Fibroblast of the aortic adventitia (primary cell): ENCODE measurements around the gene PRPF8. TPM values are rescaled to one million over a fixed set of nuclear protein-coding genes. Genes with fewer than 3 reads are reported as not detected.

Experiments
- DNase-seq: peaks from one replicate; pipeline ENCODE4 v3.0.0-alpha.2; 2010; ENCODE audit warnings: low read depth
- H3K4me3 ChIP-seq: 2 replicates; pipeline ENCODE4 v1.5.1; 2011; ENCODE audit warnings: low read depth, mild to moderate bottlenecking, control low read depth, low read length, moderate library complexity
- total RNA-seq: library from RNA; depleted of rRNA; stranded (reverse); fragments of >200 nt; gene quantifications from 2 replicates; pipeline ENCODE4 v1.2.3, GENCODE V29; 2012; ENCODE audit warnings: low replicate concordance
- TF ChIP-seq, protein P1 (sequence below): IDR thresholded peaks from 2 replicates; pipeline ENCODE4 v1.5.1; 2011; ENCODE audit warnings: mild to moderate bottlenecking, low read length, control low read depth, inconsistent platforms; ENCODE audit not compliant: insufficient read depth

The PRPF8 gene
- total RNA-seq, 1 donor: 138 TPM

- DNase-seq: no peak
- no peak overlapping the region for H3K4me3 ChIP-seq
Measured at GRCh38 chr17:1634841-1635650, 49.6 kb downstream of the PRPF8 start.

GRCh38 chr17:1630662-1631061 is 54.0 kb downstream of the PRPF8 start:
- H3K4me3 ChIP-seq: no peak overlapping the region
- DNase-seq: no peak
- TF ChIP-seq, protein P1, sequence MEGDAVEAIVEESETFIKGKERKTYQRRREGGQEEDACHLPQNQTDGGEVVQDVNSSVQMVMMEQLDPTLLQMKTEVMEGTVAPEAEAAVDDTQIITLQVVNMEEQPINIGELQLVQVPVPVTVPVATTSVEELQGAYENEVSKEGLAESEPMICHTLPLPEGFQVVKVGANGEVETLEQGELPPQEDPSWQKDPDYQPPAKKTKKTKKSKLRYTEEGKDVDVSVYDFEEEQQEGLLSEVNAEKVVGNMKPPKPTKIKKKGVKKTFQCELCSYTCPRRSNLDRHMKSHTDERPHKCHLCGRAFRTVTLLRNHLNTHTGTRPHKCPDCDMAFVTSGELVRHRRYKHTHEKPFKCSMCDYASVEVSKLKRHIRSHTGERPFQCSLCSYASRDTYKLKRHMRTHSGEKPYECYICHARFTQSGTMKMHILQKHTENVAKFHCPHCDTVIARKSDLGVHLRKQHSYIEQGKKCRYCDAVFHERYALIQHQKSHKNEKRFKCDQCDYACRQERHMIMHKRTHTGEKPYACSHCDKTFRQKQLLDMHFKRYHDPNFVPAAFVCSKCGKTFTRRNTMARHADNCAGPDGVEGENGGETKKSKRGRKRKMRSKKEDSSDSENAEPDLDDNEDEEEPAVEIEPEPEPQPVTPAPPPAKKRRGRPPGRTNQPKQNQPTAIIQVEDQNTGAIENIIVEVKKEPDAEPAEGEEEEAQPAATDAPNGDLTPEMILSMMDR: no peak

More at GRCh38 chr17:1634841-1635650, 49.6 kb downstream of the PRPF8 start:
- TF ChIP-seq, protein P1: no peak

DNA sequence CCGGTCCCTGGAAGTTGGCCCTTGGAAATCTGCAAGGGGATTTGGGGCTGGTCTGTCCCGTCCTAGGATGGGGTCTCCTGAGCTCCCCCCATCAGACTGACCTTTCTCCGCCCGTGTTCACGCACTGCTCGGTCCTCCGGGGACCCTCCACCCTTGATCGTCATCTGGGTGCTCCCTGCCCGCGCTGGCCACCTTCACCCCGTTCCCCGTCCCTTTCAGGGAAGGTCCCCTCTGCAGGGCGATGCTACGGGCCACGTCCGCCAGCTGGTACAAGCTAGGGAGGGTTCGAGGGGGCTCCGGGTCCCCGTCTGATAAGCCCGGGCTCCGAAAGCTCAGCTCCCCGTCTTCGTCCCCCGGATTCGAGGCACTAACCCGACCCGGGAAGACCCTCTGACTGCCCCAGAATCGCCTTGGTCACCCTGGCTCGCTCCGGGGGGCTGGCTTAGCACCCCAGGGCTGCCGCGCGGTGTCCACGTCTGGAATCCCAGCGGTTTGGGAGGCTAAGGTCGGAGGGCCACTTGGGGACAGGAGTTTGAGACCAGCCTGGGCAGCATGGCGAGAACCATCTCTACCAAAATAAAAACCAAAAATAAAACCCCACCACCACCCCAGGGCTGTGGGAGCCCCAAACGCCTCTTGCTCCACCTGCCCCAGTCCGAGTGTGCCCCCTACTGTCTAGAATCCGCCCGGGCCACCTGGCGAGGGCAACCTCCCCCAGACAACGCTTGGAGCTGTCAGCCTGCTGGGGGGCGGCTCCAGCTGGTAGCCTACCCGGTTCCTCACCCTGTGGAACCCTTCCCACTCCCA is 55.0 kb downstream of the PRPF8 start:
- peak; percentile 35 for DNase-seq
- TF ChIP-seq, protein P1: peak; percentile 65
- peak overlapping the region; percentile 90 for H3K4me3 ChIP-seq

DNA sequence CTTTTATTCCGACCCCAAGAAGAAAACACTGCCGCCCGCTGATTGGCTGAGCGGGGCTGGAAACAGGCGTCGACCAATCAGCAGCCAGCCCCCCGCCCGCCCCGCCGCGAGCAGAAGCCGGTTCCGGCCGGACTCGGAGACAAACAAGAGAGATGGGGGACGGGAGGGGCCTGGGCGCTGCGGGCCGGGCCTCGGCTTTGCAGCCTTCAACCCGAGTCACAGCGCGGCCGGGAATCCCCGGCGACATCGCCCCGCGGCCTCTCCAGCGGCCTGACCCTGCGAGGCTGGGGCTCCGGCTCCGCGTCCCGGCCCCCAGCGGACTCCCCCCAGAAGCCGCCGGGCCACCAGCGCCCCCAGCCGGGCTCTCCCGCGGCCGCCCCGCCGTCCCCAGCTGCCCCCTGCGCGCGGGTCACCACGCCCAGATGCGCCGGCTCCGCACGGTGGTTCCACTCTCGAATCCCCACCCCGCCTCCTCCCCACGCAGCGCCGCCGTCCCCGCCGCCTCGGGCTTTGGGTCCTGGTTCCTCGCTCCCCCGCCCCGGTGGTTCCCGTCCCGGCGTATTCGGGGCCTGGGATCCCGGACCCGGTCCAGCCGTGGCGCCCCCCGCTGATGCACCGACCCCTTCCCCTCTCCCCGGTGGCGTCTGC is 55.7 kb downstream of the PRPF8 start:
- TF ChIP-seq, protein P1: no peak
- DNase-seq: peak; percentile 90
- peak overlapping the region; percentile 90 for H3K4me3 ChIP-seq

DNA sequence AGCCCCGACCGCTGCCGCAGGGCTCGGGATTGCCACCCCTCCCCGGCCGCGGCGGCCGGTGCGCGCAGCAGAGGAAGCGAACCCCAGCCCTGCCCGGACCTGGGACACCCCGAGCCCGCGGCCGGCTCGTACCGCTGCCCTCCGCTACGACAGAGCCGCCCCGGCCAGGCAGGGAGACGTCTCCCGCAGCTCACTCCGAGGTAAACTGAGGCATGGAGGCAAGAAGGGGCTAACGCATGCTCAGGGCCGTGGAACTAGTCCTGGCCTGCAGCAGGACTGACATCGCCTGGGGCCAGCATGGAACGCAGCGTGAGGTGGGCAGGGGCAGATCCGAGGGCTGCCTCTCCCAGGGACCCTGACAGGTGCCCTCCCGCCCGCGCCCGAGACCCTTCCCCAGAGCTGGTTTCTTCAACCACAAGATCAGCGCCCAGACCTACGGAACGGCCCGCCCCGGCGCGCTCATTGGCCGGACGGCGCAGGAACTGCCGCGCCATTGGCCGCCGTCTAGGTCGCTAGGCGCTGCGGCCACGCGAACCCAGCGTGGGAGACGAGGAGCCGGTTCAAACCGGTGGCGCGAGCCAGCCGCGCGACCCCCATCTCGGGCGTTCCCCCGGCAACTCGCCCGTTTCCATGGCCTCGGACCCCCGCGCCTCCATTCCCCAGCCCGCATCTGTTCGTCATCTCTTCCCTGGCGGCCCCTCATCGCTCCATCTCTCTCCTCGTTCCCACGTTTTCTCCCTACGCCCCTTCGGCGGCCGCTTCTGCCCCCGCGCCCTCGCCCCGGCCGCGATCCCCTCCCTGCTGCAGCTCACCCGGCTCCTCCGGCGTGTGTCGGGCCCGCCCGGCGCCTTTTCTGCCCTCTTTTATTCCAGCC is 56.4 kb downstream of the PRPF8 start, which contains the start of gene SLC43A2:
Gene SLC43A2 (minus strand): TSS at position 853 of the 874 bp plus-strand sequence. CDS start 960 bp downstream, outside the sequence.
- peak; percentile 69 for DNase-seq
- H3K4me3 ChIP-seq: peak within 1 kb of the TSS; percentile 90
- TF ChIP-seq, protein P1: no peak
